ENCODE results near the gene TUBB1.
A peak's percentile ranks its signal among the peaks of the same experiment; 100 is the strongest.

TUBB1 gene

DNA sequence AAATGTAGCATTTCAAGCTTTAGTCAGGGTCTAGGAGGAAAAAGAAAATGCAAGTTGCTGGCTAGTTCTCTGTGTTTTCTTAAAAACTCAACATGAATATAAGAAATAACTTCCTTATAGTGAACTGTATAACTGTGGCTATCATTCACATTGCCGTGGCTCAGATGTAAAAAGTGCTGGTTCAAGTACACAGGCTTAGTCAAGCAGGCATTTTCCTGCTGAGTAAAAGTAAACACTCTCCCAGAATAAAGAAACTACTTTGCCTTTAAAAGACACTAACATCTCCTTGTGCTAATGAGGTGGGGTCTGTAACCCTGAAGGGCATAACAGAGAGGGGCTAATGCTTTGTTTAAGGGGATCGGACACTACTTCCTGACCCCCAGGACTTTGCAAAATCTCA, 9.6 kb downstream of the TUBB1 start:
- no peak overlapping the region for H2AK5ac ChIP-seq (ENCODE audit: low read length)
- peak overlapping the region; percentile 15 for H3K9ac ChIP-seq (ENCODE audit: low read length)
- H3K79me1 ChIP-seq (ENCODE audit: low read length): peaks cover 17% of the 10 kb centered on the region
- H2BK15ac ChIP-seq (replicated peaks; ENCODE audit: low read depth): no peak overlapping the region
- peaks cover 2% of the 10 kb centered on the region for H3K36me3 ChIP-seq (ENCODE audit: control insufficient read depth, insufficient read depth, low read length)
- H3K79me2 ChIP-seq (ENCODE audit: control insufficient read depth, insufficient read depth, low read length): peaks cover 12% of the 10 kb centered on the region
- no peak overlapping the region for H3K56ac ChIP-seq (ENCODE audit: low read length)
- H4K5ac ChIP-seq (ENCODE audit: low read length): no peak overlapping the region
- no CpG with 5 or more reads among the region's 2 CpGs for WGBS (ENCODE audit: extremely low coverage, insufficient coverage, low lambda C conversion rate)
- H3K23ac ChIP-seq (ENCODE audit: low read length): no peak overlapping the region
- no peak overlapping the region for H3K4ac ChIP-seq (ENCODE audit: low read depth, low read length)
- no peak overlapping the region for H3K18ac ChIP-seq (ENCODE audit: low read length)
- H3K4me2 ChIP-seq (ENCODE audit: low read length): no peak overlapping the region
- peaks cover 3% of the 10 kb centered on the region for H3K4me1 ChIP-seq (ENCODE audit: control insufficient read depth, low read depth, low read length)
- H3K4me3 ChIP-seq (ENCODE audit: low read length): no peak overlapping the region
- no peak for DNase-seq
- no peak overlapping the region for H2BK120ac ChIP-seq (ENCODE audit: low read depth, low read length)
- no peak overlapping the region for H4K8ac ChIP-seq (ENCODE audit: low read depth, low read length)
- no peak overlapping the region for H2BK5ac ChIP-seq (ENCODE audit: low read length)
- H3K27ac ChIP-seq (ENCODE audit: low read depth, low read length): no peak overlapping the region
- no peaks in the 10 kb centered on the region for H3K27me3 ChIP-seq (ENCODE audit: insufficient read depth, low read length, poor library complexity)

DNA sequence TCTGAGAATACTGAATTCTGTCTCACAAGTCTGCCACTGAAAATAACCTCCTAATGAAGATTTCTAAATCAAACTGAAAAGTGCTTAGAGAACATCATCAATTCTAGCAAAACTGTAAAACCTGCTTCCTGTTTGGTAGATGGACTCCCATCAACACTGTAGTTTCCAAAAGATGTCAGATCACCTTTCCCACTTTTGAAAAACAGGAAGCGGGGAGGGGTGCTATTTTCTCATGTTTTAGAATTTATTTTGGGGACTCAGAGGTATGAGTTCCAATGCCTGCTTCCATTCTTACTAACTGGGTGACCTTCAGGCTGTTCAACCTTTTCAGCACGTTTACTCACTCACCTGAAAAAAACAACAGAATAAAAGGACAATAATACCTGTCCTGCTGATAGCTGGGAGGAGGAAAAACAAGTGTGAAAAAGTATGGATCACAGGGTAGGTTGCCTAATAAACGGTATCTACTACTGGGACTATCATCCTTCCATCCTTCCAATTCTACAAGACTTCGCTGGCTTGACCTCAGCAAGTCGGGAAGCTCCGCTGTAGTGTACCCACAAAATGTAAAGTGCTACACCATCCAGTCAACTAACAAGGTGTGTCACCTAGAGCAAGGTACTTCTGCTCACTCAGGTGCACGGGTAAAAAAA, 11.8 kb downstream of the TUBB1 start:
- H3K18ac ChIP-seq (ENCODE audit: low read length): no peak overlapping the region
- no peak for DNase-seq
- H2BK15ac ChIP-seq (replicated peaks; ENCODE audit: low read depth): no peak overlapping the region
- peaks cover 13% of the 10 kb centered on the region for H3K79me1 ChIP-seq (ENCODE audit: low read length)
- no peak overlapping the region for H2AK5ac ChIP-seq (ENCODE audit: low read length)
- H2BK5ac ChIP-seq (ENCODE audit: low read length): no peak overlapping the region
- H3K27ac ChIP-seq (ENCODE audit: low read depth, low read length): no peak overlapping the region
- H3K9ac ChIP-seq (ENCODE audit: low read length): peak overlapping the region; percentile 95
- no peak overlapping the region for H4K8ac ChIP-seq (ENCODE audit: low read depth, low read length)
- H3K4me1 ChIP-seq (ENCODE audit: control insufficient read depth, low read depth, low read length): peaks cover 3% of the 10 kb centered on the region
- H4K5ac ChIP-seq (ENCODE audit: low read length): no peak overlapping the region
- H3K4me3 ChIP-seq (ENCODE audit: low read length): peak overlapping the region; percentile 85
- H3K23ac ChIP-seq (ENCODE audit: low read length): no peak overlapping the region
- H3K27me3 ChIP-seq (ENCODE audit: insufficient read depth, low read length, poor library complexity): no peaks in the 10 kb centered on the region
- H3K4me2 ChIP-seq (ENCODE audit: low read length): peak overlapping the region; percentile 90
- no peak overlapping the region for H2BK120ac ChIP-seq (ENCODE audit: low read depth, low read length)
- no peak overlapping the region for H3K4ac ChIP-seq (ENCODE audit: low read depth, low read length)
- H3K79me2 ChIP-seq (ENCODE audit: control insufficient read depth, insufficient read depth, low read length): peaks cover 12% of the 10 kb centered on the region
- WGBS (ENCODE audit: extremely low coverage, insufficient coverage, low lambda C conversion rate): no CpG with 5 or more reads among the region's 7 CpGs
- H3K36me3 ChIP-seq (ENCODE audit: control insufficient read depth, insufficient read depth, low read length): peaks cover 2% of the 10 kb centered on the region
- H3K56ac ChIP-seq (ENCODE audit: low read length): peak overlapping the region; percentile 98

DNA sequence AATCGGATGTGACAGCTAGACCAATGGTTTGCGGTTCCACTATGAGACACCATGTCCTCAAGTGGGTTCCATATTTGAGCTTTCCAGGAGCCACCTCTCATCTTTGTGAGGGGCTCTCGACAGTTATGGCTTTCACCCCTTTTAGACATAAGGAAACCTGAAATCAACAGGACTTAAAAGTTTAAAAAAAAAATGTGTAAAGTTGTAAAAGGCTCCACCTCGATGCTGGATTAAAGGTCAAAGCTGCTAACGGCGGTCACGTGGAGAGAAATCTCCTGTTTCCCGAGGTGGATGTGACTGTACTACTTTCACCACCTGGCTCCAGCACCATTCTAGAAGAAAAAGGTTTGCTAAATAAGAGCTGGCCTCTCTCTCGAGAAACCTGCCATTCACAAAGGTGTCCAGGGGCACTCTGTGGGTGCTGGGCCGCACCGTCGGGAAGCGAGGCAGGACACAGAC, 12.4 kb downstream of the TUBB1 start:
- Histone ChIP-seq H3K18ac (ENCODE audit: low read length) (peak overlapping the region; percentile 46), H3K4ac (ENCODE audit: low read depth, low read length) (peak overlapping the region; percentile 44), H2BK120ac (ENCODE audit: low read depth, low read length) (no peak overlapping the region), H2BK15ac (replicated peaks; ENCODE audit: low read depth) (no peak overlapping the region), H4K5ac (ENCODE audit: low read length) (no peak overlapping the region), H4K8ac (ENCODE audit: low read depth, low read length) (no peak overlapping the region), H3K79me1 (ENCODE audit: low read length) (peaks cover 13% of the 10 kb centered on the region), H3K36me3 (ENCODE audit: control insufficient read depth, insufficient read depth, low read length) (peaks cover 4% of the 10 kb centered on the region), H3K4me1 (ENCODE audit: control insufficient read depth, low read depth, low read length) (peaks cover 3% of the 10 kb centered on the region), H2AK5ac (ENCODE audit: low read length) (no peak overlapping the region), H3K56ac (ENCODE audit: low read length) (peak overlapping the region; percentile 98), H3K4me3 (ENCODE audit: low read length) (peak overlapping the region; percentile 85), H3K4me2 (ENCODE audit: low read length) (peak overlapping the region; percentile 90), H3K79me2 (ENCODE audit: control insufficient read depth, insufficient read depth, low read length) (peaks cover 12% of the 10 kb centered on the region), H3K27me3 (ENCODE audit: insufficient read depth, low read length, poor library complexity) (no peaks in the 10 kb centered on the region), H3K27ac (ENCODE audit: low read depth, low read length) (no peak overlapping the region), H3K9ac (ENCODE audit: low read length) (peak overlapping the region; percentile 95), H3K23ac (ENCODE audit: low read length) (peak overlapping the region; percentile 95), H2BK5ac (ENCODE audit: low read length) (peak overlapping the region; percentile 55)
- DNase-seq: no peak
- WGBS (ENCODE audit: extremely low coverage, insufficient coverage, low lambda C conversion rate): no CpG with 5 or more reads among the region's 13 CpGs

DNA sequence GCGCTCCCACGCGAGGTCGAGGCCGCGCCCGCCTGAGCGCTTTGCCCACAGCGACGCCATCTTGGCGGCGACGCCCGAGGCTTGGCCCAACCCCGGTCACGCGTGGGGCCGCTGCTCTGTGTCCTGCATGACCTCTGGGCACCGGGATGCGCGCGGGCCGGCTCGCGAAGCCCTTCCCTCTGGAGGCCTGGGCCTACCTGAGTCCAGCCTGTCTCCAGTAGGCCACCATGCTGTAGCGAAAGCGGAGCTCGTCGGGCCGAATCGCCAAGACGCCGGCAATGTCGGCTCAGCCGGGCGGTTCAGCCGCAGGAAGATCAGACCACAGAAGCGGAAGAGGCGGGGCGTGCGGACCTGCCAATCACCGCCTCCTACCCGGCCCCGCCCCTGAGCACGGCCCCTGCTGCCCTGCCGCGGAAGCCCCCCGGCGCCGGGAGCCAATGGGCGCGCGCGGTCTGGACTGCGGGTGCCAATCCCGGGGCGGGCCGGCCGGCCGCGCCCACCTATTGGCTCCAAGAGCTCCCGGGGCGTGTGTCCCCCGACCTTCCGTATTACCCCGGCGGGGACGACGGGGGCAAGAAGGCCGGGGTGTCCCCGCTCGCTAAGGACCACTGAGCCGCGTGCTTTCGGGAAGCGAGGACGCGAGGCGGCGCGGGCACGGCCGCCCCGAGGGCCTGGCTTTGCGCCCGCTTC, 12.9 kb downstream of the TUBB1 start, which contains the start of gene ATP5F1E:
ATP5F1E (minus strand) TSS at position 313 of the 690 bp plus-strand sequence; CDS start at position 229, 84 bp downstream.
- Histone ChIP-seq H3K36me3 (ENCODE audit: control insufficient read depth, insufficient read depth, low read length) (peaks cover 4% of the 10 kb centered on the region), H2BK120ac (ENCODE audit: low read depth, low read length) (no peak within 1 kb of the TSS), H3K4me1 (ENCODE audit: control insufficient read depth, low read depth, low read length) (peaks cover 3% of the 10 kb centered on the region), H3K27ac (ENCODE audit: low read depth, low read length) (no peak within 1 kb of the TSS), H3K9ac (ENCODE audit: low read length) (peak within 1 kb of the TSS; percentile 95), H3K27me3 (ENCODE audit: insufficient read depth, low read length, poor library complexity) (no peaks in the 10 kb centered on the region), H2BK15ac (replicated peaks; ENCODE audit: low read depth) (no peak within 1 kb of the TSS), H3K4ac (ENCODE audit: low read depth, low read length) (peak within 1 kb of the TSS; percentile 44), H3K79me1 (ENCODE audit: low read length) (peaks cover 13% of the 10 kb centered on the region), H2AK5ac (ENCODE audit: low read length) (no peak within 1 kb of the TSS), H2BK5ac (ENCODE audit: low read length) (peak within 1 kb of the TSS; percentile 55), H3K56ac (ENCODE audit: low read length) (peak within 1 kb of the TSS; percentile 98), H4K5ac (ENCODE audit: low read length) (no peak within 1 kb of the TSS), H3K4me3 (ENCODE audit: low read length) (peak within 1 kb of the TSS; percentile 85), H3K79me2 (ENCODE audit: control insufficient read depth, insufficient read depth, low read length) (peaks cover 12% of the 10 kb centered on the region), H4K8ac (ENCODE audit: low read depth, low read length) (peak within 1 kb of the TSS; percentile 82), H3K18ac (ENCODE audit: low read length) (peak within 1 kb of the TSS; percentile 71), H3K4me2 (ENCODE audit: low read length) (peak within 1 kb of the TSS; percentile 90), H3K23ac (ENCODE audit: low read length) (peak within 1 kb of the TSS; percentile 95)
- WGBS (ENCODE audit: extremely low coverage, insufficient coverage, low lambda C conversion rate): no CpG with 5 or more reads among the region's 86 CpGs
- peak; percentile 97 for DNase-seq

DNA sequence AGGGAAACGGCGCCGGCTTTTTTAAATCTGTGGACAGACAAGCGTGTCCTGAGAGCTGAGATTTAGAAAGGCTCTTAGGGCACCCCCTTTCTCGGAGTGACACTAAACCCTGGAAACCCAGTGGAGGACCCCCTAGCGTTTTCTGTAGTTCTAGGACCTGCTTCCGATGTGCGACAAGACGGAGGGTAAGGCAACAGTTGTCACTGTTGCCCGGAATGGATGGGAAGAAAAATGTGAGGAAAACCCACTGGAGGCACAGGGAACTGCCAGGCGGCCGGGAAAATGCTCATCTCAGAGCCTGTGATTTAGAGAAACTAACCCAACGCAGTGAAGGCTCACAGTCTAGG, 13.5 kb downstream of the TUBB1 start:
- WGBS (ENCODE audit: extremely low coverage, insufficient coverage, low lambda C conversion rate): no CpG with 5 or more reads among the region's 13 CpGs
- Histone ChIP-seq H3K4me3 (ENCODE audit: low read length) (peak overlapping the region; percentile 21), H3K27ac (ENCODE audit: low read depth, low read length) (no peak overlapping the region), H3K27me3 (ENCODE audit: insufficient read depth, low read length, poor library complexity) (no peaks in the 10 kb centered on the region), H3K79me1 (ENCODE audit: low read length) (peaks cover 10% of the 10 kb centered on the region), H3K79me2 (ENCODE audit: control insufficient read depth, insufficient read depth, low read length) (peaks cover 11% of the 10 kb centered on the region), H3K9ac (ENCODE audit: low read length) (peak overlapping the region; percentile 63), H3K4me1 (ENCODE audit: control insufficient read depth, low read depth, low read length) (peaks cover 3% of the 10 kb centered on the region), H3K4me2 (ENCODE audit: low read length) (peak overlapping the region; percentile 34), H2BK120ac (ENCODE audit: low read depth, low read length) (no peak overlapping the region), H3K23ac (ENCODE audit: low read length) (no peak overlapping the region), H4K8ac (ENCODE audit: low read depth, low read length) (peak overlapping the region; percentile 82), H3K18ac (ENCODE audit: low read length) (peak overlapping the region; percentile 71), H3K56ac (ENCODE audit: low read length) (peak overlapping the region; percentile 34), H3K4ac (ENCODE audit: low read depth, low read length) (no peak overlapping the region), H4K5ac (ENCODE audit: low read length) (no peak overlapping the region), H2AK5ac (ENCODE audit: low read length) (no peak overlapping the region), H2BK5ac (ENCODE audit: low read length) (no peak overlapping the region), H2BK15ac (replicated peaks; ENCODE audit: low read depth) (no peak overlapping the region), H3K36me3 (ENCODE audit: control insufficient read depth, insufficient read depth, low read length) (peaks cover 6% of the 10 kb centered on the region)
- DNase-seq: peak; percentile 83
